Aorta (tissue), 5 donors: ENCODE measurements around the gene HAPLN2. TPM values are rescaled to one million over a fixed set of nuclear protein-coding genes. Genes with fewer than 3 reads are reported as not detected.

ENCODE experiments used
- ATAC-seq: fragments of 200-7000 bp; cut with Tn5 transposase; one replicate; pipeline ENCODE4 v1.9.1; 2022; ENCODE audit warnings: moderate library complexity; ENCODE audit not compliant: low FRiP score
- DNase-seq, 2 donors: peaks; one replicate each; pipeline ENCODE4 v3.0.0-alpha.2; 2020
- H3K27ac ChIP-seq, 2 donors: one replicate each; pipeline ENCODE4 v1.5.1; 2013; ENCODE audit warnings: low read length in 2 of 2, mild to moderate bottlenecking in 2 of 2, moderate library complexity in 2 of 2, control low read depth in 1 of 2, inconsistent platforms in 1 of 2, low read depth in 1 of 2
- H3K27me3 ChIP-seq, 2 donors: one replicate each; pipeline ENCODE4 v1.6.1; 2013; ENCODE audit warnings: control low read depth in 1 of 2, low read length in 1 of 2, mild to moderate bottlenecking in 1 of 2, moderate library complexity in 1 of 2; ENCODE audit not compliant: insufficient read depth in 2 of 2, control insufficient read depth in 1 of 2
- H3K36me3 ChIP-seq, 2 donors: one replicate each; pipeline ENCODE4 v1.6.1; 2013; ENCODE audit warnings: control low read depth in 1 of 2, low read length in 1 of 2, mild to moderate bottlenecking in 1 of 2; ENCODE audit not compliant: insufficient read depth in 2 of 2, control insufficient read depth in 1 of 2
- H3K4me1 ChIP-seq, 2 donors: one replicate each; pipeline ENCODE4 v1.6.1; 2013; ENCODE audit warnings: low read length in 2 of 2, control low read depth in 1 of 2, mild to moderate bottlenecking in 1 of 2, moderate library complexity in 1 of 2; ENCODE audit not compliant: insufficient read depth in 2 of 2, control insufficient read depth in 1 of 2
- H3K4me3 ChIP-seq, 2 donors: one replicate each; pipeline ENCODE4 v1.5.1; 2013; ENCODE audit warnings: low read length in 2 of 2, control low read depth in 1 of 2, mild to moderate bottlenecking in 1 of 2
- H3K9me3 ChIP-seq: one replicate; pipeline ENCODE4 v1.6.1; 2013; ENCODE audit warnings: mild to moderate bottlenecking, low read length; ENCODE audit not compliant: control insufficient read depth
- WGBS, 2 donors: extraction: QIAGEN DNeasy Blood & Tissue Kit; methylation state at CpG; one replicate each; pipeline ENCODE4 v1.1.7; 2013; 5-methylcytosine and 5-hydroxymethylcytosine counted together
- intact Hi-C, 2 donors: fragments of 100-400 bp; cut with DNase I; formaldehyde crosslinking; loops; one replicate each; pipeline versions ENCODE4 v1.14.2 to v1.15.0; 2022
- polyA plus RNA-seq, 2 donors: library from polyadenylated mRNA; stranded (reverse); fragments of 200-250 nt; gene quantifications; one replicate each; pipeline ENCODE4 v1.2.3, GENCODE V29; 2013
- total RNA-seq, 2 donors: library from RNA; stranded (reverse); fragmentation: NEBNext Ultra II Directional; extraction: Animal tissue kit (Norgen Biotek cat#: 25700); gene quantifications; one replicate each; pipeline ENCODE4 v1.2.1, GENCODE V29; 2021
- donor health status: healthy with polysubstance abuse.
- donor health status: Bipolar disorder and iron deficiency.
- donor health status: DM: no; HTN: no; CAD: no.
- donor health status: DM: no; HTN: no; CAD: no.
- donor health status: DM: yes; HTN: yes; CAD: no.

Gene HAPLN2
- total and polyA plus RNA-seq, 4 donors = 0.13 to 0.94 (median 0.39) TPM; not detected in 1

DNA sequence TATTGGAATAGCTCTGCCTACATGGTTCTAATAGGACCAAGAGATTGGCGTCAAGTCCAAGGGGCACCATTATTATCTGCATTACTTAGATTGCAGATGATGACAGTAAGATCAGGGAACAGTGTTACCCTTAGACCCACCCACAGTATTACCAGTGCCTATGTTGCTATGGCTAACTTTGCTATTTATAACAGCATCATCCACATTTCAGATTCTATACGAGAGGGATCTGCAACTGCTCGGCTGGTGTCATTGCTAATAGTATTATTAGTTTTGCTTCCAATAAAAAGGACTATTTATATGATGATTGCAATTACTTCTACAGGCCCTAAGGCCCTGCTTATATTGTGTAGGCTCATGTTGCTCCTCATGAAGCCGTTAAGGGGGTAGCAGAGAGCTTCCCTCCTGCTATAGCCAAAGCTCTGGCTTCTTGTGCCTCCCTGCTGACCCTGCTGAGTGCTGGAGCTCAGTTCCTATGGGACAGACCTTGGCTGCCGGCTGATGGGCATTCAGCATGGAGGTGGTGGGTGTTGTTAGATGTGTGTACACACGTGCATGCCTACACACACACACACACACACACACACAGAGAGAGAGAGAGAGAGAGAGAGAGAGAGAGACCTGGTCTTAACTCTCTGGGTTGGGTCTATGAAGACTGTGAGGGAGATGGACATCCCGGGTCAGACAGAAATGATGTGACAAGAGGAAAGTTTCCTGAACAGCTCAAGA, 24.0 kb downstream of the HAPLN2 start:
- Histone ChIP-seq H3K27ac (no peak overlapping the region), H3K9me3 (no peaks in the 10 kb centered on the region), H3K4me1 (no peaks in the 10 kb centered on the region), H3K4me3 (no peak overlapping the region), H3K27me3 (no peaks in the 10 kb centered on the region), H3K36me3 (no peaks in the 10 kb centered on the region)
- intact Hi-C loops = no loop called here
- no peak for DNase-seq
- WGBS, 2 donors = 63 to 73% methylated on average over 7 of the region's 7 CpGs
- no peak for ATAC-seq

DNA sequence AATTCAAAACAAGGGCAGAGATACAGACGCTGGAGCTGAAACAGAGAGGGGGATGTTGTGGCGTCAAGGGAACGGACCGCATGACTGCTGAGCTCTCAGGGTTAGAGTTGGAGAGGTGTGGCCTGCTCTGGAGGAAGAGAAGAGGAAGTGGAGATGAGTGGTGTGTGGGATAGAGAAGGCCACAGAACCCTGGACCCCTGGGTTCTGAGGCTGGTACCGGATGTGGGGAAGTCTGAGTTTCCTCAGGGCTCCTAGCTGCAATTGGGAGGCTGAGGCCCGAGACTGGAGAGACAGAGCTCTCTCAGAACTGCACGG, 24.5 kb downstream of the HAPLN2 start:
- no peaks in the 10 kb centered on the region for H3K4me1 ChIP-seq
- DNase-seq (no peak), ATAC-seq (no peak)
- H3K4me3 ChIP-seq = no peak overlapping the region
- no peaks in the 10 kb centered on the region for H3K27me3 ChIP-seq
- no peak overlapping the region for H3K27ac ChIP-seq
- 84 to 89% methylated on average over 7 of the region's 7 CpGs for WGBS, 2 donors
- H3K9me3 ChIP-seq = no peaks in the 10 kb centered on the region
- intact Hi-C loops = no loop called here
- no peaks in the 10 kb centered on the region for H3K36me3 ChIP-seq

DNA sequence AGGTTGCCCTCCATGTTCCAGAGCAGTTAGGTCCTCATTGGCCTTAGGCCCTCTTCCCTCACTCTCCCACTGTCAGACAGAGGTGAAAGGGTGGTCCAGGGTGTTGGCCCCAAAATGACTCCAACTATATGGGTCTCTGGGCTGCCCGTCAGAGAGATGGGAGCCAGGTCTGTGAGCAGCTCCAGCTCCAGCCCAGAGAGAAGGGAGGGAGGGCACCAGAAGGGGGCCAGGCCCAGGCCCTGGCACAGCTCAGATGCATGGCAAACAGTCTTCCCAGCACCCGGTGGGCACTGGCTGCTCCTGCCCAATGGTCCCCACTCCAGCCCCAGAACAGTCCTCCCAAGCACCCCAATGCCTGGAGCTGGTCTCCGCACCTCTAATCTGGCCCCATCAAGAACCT, 24.9 kb downstream of the HAPLN2 start:
- no peak for DNase-seq
- H3K27me3 ChIP-seq = no peaks in the 10 kb centered on the region
- no peaks in the 10 kb centered on the region for H3K4me1 ChIP-seq
- no peak overlapping the region for H3K4me3 ChIP-seq
- H3K36me3 ChIP-seq = no peaks in the 10 kb centered on the region
- intact Hi-C loops = no loop called here
- no peak for ATAC-seq
- H3K27ac ChIP-seq = no peak overlapping the region
- H3K9me3 ChIP-seq = no peaks in the 10 kb centered on the region
- 79 to 94% methylated on average over 2 to 3 of the region's 3 CpGs for WGBS, 2 donors

DNA sequence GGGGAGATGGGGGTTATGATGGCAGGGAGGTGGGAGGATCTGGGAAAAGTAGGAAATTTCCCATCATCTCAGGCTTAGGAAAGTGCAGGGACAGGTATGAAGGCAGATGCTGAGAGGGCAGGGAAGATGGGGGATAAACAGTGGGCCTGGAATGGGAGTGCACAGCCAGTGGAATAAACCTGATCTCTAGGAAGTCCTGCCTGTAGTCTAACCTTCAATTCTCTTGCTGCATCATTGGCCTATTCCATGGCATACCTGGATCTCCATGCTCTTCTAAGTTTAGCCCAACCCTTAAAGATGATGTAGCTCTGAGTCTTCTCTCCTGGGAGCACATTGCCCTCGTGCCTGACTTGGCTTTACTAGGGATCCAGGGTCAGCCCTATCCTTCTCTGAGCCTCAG, 25.4 kb downstream of the HAPLN2 start:
- intact Hi-C loops = no loop called here
- Histone ChIP-seq H3K27me3 (no peaks in the 10 kb centered on the region), H3K27ac (no peak overlapping the region), H3K36me3 (no peaks in the 10 kb centered on the region), H3K4me1 (no peaks in the 10 kb centered on the region), H3K4me3 (no peak overlapping the region), H3K9me3 (no peaks in the 10 kb centered on the region)
- DNase-seq (no peak), ATAC-seq (no peak)
- 20 to 26% methylated on average over 1 of the region's 1 CpG for WGBS, 2 donors

DNA sequence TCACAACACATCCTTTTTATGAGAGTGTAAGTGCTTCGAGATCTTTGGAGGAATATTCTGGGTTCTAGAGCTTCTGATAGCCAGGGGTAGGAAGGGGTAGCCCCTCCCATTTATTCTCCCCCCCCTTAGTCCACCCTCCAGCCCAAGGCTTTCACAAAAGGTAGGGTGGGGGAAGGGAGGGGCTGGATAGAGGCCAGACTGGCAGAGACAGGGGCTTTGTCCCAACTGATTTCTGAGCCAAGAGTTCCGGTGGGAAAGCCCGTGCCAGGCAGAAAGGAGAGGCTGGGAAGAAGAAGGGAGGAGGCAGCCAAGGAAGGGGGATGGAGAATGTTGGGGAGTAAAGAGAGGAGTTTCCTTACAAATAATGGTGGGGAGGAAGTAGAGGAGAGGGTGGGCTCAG, 25.8 kb downstream of the HAPLN2 start:
- ATAC-seq (no peak), DNase-seq (no peak)
- no peak overlapping the region for H3K27ac ChIP-seq
- H3K9me3 ChIP-seq = no peaks in the 10 kb centered on the region
- no peak overlapping the region for H3K4me3 ChIP-seq
- H3K4me1 ChIP-seq = no peaks in the 10 kb centered on the region
- WGBS, 2 donors = 12 to 22% methylated on average over 3 of the region's 3 CpGs
- no peaks in the 10 kb centered on the region for H3K36me3 ChIP-seq
- H3K27me3 ChIP-seq = no peaks in the 10 kb centered on the region
- intact Hi-C loops = no loop called here

DNA sequence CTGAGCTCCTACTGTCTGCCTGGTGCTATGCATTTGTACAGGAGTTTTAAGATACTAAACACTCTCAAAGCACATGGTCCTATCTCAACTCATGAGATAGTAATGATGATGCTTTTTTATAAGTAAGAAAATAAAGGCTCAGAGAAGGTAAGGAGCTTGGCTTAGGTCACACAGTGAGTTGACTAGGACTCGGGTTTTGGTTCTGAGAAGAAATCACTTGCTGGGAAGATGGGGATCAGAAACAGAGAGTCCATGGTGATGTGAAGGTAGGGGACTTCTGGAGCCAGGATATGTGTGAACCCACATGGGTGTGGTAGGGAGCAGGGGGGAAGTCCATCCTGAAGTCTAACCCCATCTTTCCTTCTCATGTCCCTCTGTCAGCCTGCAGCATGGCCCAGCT, 26.5 kb downstream of the HAPLN2 start:
- no peaks in the 10 kb centered on the region for H3K4me1 ChIP-seq
- no peak for DNase-seq
- no peaks in the 10 kb centered on the region for H3K27me3 ChIP-seq
- WGBS, 2 donors = 86 to 95% methylated on average over 1 of the region's 1 CpG
- intact Hi-C loops = no loop called here
- H3K9me3 ChIP-seq = no peaks in the 10 kb centered on the region
- no peaks in the 10 kb centered on the region for H3K36me3 ChIP-seq
- H3K27ac ChIP-seq = no peak overlapping the region
- no peak for ATAC-seq
- no peak overlapping the region for H3K4me3 ChIP-seq

DNA sequence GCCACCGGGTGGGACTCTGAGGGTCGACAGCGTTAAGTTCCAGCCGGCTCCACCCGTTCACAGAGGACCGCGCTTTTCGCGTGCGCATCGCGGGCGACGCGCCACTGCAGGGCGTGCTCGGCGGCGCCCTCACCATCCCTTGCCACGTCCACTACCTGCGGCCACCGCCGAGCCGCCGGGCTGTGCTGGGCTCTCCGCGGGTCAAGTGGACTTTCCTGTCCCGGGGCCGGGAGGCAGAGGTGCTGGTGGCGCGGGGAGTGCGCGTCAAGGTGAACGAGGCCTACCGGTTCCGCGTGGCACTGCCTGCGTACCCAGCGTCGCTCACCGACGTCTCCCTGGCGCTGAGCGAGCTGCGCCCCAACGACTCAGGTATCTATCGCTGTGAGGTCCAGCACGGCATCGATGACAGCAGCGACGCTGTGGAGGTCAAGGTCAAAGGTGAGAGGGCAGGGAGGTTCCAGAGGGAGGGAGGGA, 27.6 kb downstream of the HAPLN2 start:
- H3K9me3 ChIP-seq = no peaks in the 10 kb centered on the region
- H3K36me3 ChIP-seq = no peaks in the 10 kb centered on the region
- ATAC-seq (no peak), DNase-seq (no peak)
- no peaks in the 10 kb centered on the region for H3K4me1 ChIP-seq
- 4 to 7% methylated on average over 41 to 51 of the region's 51 CpGs for WGBS, 2 donors
- no peaks in the 10 kb centered on the region for H3K27me3 ChIP-seq
- H3K4me3 ChIP-seq = no peak overlapping the region
- no peak overlapping the region for H3K27ac ChIP-seq
- intact Hi-C loops = no loop called here

DNA sequence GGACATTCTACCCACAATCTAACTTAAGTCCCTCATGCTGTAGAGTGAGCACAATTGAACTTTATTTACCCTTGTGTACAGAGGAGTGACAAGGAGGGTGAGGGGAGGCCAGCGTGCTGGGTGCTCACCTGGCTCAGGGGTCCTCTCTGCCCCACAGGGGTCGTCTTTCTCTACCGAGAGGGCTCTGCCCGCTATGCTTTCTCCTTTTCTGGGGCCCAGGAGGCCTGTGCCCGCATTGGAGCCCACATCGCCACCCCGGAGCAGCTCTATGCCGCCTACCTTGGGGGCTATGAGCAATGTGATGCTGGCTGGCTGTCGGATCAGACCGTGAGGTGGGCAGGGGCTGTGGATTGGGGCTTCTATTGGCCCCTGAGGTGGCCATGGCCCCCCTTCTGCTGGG, 28.1 kb downstream of the HAPLN2 start:
- Histone ChIP-seq H3K4me1 (no peaks in the 10 kb centered on the region), H3K27ac (no peak overlapping the region), H3K9me3 (no peaks in the 10 kb centered on the region), H3K27me3 (no peaks in the 10 kb centered on the region), H3K4me3 (no peak overlapping the region), H3K36me3 (no peaks in the 10 kb centered on the region)
- no peak for DNase-seq
- ATAC-seq = no peak
- WGBS, 2 donors = 69 to 73% methylated on average over 10 of the region's 10 CpGs
- intact Hi-C loops = no loop called here

DNA sequence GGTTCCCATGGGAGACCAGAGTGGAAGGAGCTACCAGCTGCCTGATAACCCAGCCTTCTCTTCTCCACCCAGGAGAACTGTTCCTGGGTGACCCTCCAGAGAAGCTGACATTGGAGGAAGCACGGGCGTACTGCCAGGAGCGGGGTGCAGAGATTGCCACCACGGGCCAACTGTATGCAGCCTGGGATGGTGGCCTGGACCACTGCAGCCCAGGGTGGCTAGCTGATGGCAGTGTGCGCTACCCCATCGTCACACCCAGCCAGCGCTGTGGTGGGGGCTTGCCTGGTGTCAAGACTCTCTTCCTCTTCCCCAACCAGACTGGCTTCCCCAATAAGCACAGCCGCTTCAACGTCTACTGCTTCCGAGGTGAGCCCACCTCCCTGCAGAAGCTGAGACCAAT, 29.3 kb downstream of the HAPLN2 start:
- Histone ChIP-seq H3K27me3 (no peaks in the 10 kb centered on the region), H3K4me3 (no peak overlapping the region), H3K36me3 (no peaks in the 10 kb centered on the region), H3K4me1 (no peaks in the 10 kb centered on the region), H3K27ac (no peak overlapping the region), H3K9me3 (no peaks in the 10 kb centered on the region)
- WGBS, 2 donors = 83% methylated on average over 10 of the region's 10 CpGs
- intact Hi-C loops = loop anchor here in 1 of 2 donors (2.0 kb wide), 1 partner anchor 18 kb away; no protein-coding TSS in a partner anchor
- ATAC-seq (no peak), DNase-seq (no peak)
